GM23338 (cell line): ENCODE results near the gene SAMD8.

ENCODE experiments used
- CREB1 ChIP-seq: fragments of 250-450 bp; sonication (Bioruptor Pico); IDR thresholded peaks from 2 replicates; pipeline ENCODE4 v1.5.0; 2020; ENCODE audit warnings: low read depth, mild to moderate bottlenecking, moderate library complexity
- EZH2 ChIP-seq: fragments of 200-600 bp; sonication (generic); IDR thresholded peaks from one replicate; pipeline ENCODE4 v1.8.0; 2017; ENCODE audit warnings: antibody characterized with exemption, mild to moderate bottlenecking, low read depth; ENCODE audit not compliant: unreplicated experiment
- EZH2phosphoT487 ChIP-seq: fragments of 200-600 bp; sonication (generic); IDR thresholded peaks from one replicate; pipeline ENCODE4 v1.8.1; 2018; ENCODE audit warnings: antibody characterized with exemption; ENCODE audit not compliant: unreplicated experiment
- JUNB ChIP-seq: IDR thresholded peaks from one replicate; pipeline ENCODE4 v1.6.1; 2016; ENCODE audit warnings: antibody characterized with exemption; ENCODE audit not compliant: unreplicated experiment
- POLR2AphosphoS5 ChIP-seq: IDR thresholded peaks from 2 replicates; pipeline ENCODE4 v1.6.1; 2016; ENCODE audit warnings: antibody characterized with exemption, low read depth
- STAT1 ChIP-seq: IDR thresholded peaks from one replicate; pipeline ENCODE4 v1.6.1; 2016; ENCODE audit warnings: antibody characterized with exemption; ENCODE audit not compliant: unreplicated experiment
- ZNF331 ChIP-seq: fragments of 250-450 bp; sonication (Bioruptor Pico); IDR thresholded peaks from 2 replicates; pipeline ENCODE4 v1.5.0; 2020; ENCODE audit warnings: low read depth, mild to moderate bottlenecking, moderate library complexity
- TF ChIP-seq, protein P1 (sequence below), 2 experiments: fragments of 200-600 bp in 1 of 2; sonication (generic) in 1 of 2; conservative IDR thresholded peaks; 2 replicates each; pipeline versions ENCODE4 v1.5.1 to v1.6.1; 2016 to 2017; ENCODE audit warnings: antibody characterized with exemption in 2 of 2, low read depth in 2 of 2, mild to moderate bottlenecking in 2 of 2, moderate library complexity in 1 of 2
- TF ChIP-seq, protein P2 (sequence below): IDR thresholded peaks from one replicate; pipeline ENCODE4 v1.6.1; 2018; ENCODE audit warnings: antibody characterized with exemption; ENCODE audit not compliant: unreplicated experiment
- TF ChIP-seq, protein P3 (sequence below): fragments of 250-450 bp; sonication (Bioruptor Pico); IDR thresholded peaks from 2 replicates; pipeline ENCODE4 v1.5.0; 2020; ENCODE audit warnings: mild to moderate bottlenecking, moderate library complexity
- TF ChIP-seq, protein P4 (sequence below): IDR thresholded peaks from 2 replicates; pipeline ENCODE4 v1.6.1; 2016; ENCODE audit warnings: antibody characterized with exemption

DNA sequence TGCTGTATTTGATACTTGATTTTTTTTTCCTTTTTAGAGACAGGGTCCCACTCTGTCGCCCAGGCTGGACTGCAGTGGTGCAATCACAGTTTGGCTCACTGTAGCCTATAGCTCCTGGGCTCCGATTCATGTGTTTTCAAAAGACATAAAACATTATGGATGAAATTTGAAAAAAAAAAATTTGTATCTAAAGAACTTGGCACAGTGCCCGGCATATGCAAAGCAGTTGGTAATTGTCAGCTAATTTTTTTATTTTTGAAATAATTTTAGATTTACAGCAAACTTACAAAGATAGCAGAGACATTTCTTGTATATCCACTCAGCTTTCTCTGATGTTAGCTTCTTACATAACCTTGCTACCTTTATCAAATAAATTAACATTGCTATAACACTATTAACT, 20.3 kb upstream of the SAMD8 start:
- TF ChIP-seq, protein P1, sequence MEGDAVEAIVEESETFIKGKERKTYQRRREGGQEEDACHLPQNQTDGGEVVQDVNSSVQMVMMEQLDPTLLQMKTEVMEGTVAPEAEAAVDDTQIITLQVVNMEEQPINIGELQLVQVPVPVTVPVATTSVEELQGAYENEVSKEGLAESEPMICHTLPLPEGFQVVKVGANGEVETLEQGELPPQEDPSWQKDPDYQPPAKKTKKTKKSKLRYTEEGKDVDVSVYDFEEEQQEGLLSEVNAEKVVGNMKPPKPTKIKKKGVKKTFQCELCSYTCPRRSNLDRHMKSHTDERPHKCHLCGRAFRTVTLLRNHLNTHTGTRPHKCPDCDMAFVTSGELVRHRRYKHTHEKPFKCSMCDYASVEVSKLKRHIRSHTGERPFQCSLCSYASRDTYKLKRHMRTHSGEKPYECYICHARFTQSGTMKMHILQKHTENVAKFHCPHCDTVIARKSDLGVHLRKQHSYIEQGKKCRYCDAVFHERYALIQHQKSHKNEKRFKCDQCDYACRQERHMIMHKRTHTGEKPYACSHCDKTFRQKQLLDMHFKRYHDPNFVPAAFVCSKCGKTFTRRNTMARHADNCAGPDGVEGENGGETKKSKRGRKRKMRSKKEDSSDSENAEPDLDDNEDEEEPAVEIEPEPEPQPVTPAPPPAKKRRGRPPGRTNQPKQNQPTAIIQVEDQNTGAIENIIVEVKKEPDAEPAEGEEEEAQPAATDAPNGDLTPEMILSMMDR (conservative IDR thresholded peaks at IDR 0.05; ENCODE audit: low read depth in 2 of 2), result no peak
- TF ChIP-seq CREB1 (CRISPR knock-in tag) (no peak), POLR2AphosphoS5 (no peak), EZH2 (no peak), EZH2phosphoT487 (no peak), STAT1 (no peak), ZNF331 (no peak), JUNB (no peak)
- TF ChIP-seq, protein P2, sequence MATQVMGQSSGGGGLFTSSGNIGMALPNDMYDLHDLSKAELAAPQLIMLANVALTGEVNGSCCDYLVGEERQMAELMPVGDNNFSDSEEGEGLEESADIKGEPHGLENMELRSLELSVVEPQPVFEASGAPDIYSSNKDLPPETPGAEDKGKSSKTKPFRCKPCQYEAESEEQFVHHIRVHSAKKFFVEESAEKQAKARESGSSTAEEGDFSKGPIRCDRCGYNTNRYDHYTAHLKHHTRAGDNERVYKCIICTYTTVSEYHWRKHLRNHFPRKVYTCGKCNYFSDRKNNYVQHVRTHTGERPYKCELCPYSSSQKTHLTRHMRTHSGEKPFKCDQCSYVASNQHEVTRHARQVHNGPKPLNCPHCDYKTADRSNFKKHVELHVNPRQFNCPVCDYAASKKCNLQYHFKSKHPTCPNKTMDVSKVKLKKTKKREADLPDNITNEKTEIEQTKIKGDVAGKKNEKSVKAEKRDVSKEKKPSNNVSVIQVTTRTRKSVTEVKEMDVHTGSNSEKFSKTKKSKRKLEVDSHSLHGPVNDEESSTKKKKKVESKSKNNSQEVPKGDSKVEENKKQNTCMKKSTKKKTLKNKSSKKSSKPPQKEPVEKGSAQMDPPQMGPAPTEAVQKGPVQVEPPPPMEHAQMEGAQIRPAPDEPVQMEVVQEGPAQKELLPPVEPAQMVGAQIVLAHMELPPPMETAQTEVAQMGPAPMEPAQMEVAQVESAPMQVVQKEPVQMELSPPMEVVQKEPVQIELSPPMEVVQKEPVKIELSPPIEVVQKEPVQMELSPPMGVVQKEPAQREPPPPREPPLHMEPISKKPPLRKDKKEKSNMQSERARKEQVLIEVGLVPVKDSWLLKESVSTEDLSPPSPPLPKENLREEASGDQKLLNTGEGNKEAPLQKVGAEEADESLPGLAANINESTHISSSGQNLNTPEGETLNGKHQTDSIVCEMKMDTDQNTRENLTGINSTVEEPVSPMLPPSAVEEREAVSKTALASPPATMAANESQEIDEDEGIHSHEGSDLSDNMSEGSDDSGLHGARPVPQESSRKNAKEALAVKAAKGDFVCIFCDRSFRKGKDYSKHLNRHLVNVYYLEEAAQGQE, result no peak
- TF ChIP-seq, protein P3, sequence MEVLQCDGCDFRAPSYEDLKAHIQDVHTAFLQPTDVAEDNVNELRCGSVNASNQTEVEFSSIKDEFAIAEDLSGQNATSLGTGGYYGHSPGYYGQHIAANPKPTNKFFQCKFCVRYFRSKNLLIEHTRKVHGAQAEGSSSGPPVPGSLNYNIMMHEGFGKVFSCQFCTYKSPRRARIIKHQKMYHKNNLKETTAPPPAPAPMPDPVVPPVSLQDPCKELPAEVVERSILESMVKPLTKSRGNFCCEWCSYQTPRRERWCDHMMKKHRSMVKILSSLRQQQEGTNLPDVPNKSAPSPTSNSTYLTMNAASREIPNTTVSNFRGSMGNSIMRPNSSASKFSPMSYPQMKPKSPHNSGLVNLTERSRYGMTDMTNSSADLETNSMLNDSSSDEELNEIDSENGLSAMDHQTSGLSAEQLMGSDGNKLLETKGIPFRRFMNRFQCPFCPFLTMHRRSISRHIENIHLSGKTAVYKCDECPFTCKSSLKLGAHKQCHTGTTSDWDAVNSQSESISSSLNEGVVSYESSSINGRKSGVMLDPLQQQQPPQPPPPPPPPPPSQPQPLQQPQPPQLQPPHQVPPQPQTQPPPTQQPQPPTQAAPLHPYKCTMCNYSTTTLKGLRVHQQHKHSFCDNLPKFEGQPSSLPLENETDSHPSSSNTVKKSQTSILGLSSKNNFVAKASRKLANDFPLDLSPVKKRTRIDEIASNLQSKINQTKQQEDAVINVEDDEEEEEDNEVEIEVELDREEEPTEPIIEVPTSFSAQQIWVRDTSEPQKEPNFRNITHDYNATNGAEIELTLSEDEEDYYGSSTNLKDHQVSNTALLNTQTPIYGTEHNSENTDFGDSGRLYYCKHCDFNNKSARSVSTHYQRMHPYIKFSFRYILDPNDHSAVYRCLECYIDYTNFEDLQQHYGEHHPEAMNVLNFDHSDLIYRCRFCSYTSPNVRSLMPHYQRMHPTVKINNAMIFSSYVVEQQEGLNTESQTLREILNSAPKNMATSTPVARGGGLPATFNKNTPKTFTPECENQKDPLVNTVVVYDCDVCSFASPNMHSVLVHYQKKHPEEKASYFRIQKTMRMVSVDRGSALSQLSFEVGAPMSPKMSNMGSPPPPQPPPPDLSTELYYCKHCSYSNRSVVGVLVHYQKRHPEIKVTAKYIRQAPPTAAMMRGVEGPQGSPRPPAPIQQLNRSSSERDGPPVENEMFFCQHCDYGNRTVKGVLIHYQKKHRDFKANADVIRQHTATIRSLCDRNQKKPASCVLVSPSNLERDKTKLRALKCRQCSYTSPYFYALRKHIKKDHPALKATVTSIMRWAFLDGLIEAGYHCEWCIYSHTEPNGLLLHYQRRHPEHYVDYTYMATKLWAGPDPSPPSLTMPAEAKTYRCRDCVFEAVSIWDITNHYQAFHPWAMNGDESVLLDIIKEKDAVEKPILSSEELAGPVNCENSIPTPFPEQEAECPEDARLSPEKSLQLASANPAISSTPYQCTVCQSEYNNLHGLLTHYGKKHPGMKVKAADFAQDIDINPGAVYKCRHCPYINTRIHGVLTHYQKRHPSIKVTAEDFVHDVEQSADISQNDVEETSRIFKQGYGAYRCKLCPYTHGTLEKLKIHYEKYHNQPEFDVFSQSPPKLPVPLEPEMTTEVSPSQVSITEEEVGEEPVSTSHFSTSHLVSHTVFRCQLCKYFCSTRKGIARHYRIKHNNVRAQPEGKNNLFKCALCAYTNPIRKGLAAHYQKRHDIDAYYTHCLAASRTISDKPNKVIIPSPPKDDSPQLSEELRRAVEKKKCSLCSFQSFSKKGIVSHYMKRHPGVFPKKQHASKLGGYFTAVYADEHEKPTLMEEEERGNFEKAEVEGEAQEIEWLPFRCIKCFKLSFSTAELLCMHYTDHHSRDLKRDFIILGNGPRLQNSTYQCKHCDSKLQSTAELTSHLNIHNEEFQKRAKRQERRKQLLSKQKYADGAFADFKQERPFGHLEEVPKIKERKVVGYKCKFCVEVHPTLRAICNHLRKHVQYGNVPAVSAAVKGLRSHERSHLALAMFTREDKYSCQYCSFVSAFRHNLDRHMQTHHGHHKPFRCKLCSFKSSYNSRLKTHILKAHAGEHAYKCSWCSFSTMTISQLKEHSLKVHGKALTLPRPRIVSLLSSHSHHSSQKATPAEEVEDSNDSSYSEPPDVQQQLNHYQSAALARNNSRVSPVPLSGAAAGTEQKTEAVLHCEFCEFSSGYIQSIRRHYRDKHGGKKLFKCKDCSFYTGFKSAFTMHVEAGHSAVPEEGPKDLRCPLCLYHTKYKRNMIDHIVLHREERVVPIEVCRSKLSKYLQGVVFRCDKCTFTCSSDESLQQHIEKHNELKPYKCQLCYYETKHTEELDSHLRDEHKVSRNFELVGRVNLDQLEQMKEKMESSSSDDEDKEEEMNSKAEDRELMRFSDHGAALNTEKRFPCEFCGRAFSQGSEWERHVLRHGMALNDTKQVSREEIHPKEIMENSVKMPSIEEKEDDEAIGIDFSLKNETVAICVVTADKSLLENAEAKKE (CRISPR knock-in tag), result no peak
- TF ChIP-seq, protein P4, sequence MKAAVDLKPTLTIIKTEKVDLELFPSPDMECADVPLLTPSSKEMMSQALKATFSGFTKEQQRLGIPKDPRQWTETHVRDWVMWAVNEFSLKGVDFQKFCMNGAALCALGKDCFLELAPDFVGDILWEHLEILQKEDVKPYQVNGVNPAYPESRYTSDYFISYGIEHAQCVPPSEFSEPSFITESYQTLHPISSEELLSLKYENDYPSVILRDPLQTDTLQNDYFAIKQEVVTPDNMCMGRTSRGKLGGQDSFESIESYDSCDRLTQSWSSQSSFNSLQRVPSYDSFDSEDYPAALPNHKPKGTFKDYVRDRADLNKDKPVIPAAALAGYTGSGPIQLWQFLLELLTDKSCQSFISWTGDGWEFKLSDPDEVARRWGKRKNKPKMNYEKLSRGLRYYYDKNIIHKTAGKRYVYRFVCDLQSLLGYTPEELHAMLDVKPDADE, result no peak
